IPS DF 4.7 (cell line): Measurements from ENCODE around the gene PXYLP1.

Source experiments
- DNase-seq: peaks from one replicate; pipeline ENCODE4 v3.0.0-alpha.2; 2013; ENCODE audit warnings: low spot score; ENCODE audit errors: extremely low read depth

The PXYLP1 gene

DNA sequence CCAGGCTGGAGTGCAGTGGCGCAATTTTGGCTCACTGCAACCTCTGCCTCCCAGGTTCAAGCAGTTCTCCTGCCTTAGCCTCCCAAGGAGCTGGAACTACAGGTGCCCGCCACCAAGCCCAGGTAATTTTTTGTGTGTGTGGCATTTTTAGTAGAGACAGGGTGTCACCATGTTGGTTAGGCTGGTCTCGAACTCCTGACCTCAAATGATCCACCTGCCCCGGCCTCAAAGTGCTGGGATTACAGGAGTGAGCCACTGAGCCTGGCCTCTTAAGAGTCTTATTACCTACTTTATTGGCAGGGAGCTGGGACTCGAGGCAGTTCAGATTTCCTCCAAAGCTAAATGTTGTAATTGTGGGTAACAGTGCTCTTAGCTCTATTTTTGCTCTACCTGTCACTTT is 16.4 kb downstream of the PXYLP1 start:
- no peak for DNase-seq

DNA sequence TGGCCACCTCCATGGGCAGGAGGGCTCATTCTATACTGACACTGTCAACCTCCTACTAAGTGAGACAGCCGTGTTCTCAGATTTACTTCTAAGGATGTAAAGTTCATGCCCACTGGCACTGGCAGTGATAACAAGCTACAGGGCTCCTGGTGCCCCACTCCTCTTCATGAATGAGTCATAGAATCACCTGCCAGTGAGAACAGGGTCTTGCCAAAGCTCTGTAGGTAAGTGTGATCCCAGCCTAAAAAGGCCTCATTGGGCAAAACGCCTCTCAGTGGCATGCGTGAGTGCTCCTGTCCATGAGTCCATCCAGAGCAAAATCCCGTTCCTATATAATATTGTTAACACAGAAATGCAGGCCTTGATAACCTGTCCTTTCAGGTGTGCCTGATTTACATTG is 17.4 kb downstream of the PXYLP1 start:
- DNase-seq: no peak

DNA sequence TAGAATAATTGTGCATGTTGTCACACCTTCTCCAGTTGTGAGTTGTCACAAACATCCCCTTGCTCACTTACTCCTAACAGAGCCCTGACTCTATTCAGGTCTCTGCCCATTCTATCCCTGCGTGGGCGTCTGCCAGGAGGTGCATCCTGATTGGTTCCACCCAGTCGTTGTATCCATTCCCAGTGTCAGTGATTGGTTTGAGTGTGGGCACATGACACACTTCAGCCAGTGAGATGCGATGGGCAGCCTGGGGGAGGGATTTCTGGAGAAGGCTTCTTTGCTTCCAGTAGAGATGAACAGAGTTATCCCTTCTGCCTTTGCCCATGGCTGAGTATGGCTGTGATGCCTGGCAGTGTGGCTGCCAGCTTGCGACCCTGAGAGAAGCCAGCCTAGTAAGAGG is 18.7 kb downstream of the PXYLP1 start:
- no peak for DNase-seq

DNA sequence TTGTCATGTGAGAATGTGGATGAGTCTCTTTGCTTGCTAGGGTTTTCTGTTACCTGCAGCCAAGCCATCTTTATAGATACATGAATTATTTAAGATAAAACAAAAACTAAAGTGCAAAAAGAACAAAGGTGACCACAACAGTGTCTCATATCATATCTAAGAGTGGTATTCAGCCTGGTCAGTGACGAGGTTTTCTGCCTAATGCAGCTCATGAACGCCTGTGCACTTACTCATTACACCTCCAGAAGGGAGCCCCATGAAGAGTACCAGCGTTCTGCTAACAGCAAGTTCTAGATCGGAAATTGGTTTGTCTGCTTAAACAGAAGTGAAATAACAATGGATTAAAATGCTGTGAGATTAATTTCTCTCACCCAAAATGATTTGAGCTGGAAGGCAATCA is 19.2 kb downstream of the PXYLP1 start:
- no peak for DNase-seq

DNA sequence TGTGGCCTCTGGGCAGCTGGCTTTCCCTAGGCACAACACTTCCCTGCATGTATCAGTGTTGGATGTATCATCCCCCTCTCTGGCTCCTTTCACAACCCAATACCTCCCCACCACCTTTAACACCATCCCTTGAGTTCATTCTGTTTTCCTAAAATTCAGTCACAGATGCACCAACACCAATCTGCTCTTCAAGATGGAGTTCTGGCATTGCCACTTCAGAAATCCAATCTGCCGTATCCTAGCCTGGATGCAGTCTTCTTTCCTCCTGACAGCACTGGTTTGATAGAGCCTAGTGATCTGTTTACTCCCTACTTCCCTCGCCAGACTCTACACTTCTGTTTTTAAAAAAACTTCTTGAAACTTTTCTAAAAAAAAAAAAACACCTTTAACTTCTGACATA is 21.7 kb downstream of the PXYLP1 start:
- no peak for DNase-seq

DNA sequence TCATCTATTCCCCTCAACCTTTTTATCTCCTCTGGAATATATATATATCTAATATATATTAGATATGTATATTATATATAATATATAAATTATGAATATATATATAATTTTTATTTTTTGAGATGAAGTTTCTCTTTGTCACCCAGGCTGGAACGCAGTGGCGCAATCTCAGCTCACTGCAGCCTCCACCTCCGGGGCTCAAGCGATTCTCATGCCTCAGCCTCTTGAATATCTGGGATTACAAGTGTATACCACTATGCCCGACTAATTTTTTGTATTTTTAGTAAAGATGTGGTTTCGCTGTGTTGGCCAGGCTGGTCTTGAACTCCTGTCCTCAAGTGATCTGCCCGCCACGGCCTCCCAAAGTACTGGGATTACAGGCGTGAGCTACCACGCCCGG is 22.2 kb downstream of the PXYLP1 start:
- DNase-seq: no peak

DNA sequence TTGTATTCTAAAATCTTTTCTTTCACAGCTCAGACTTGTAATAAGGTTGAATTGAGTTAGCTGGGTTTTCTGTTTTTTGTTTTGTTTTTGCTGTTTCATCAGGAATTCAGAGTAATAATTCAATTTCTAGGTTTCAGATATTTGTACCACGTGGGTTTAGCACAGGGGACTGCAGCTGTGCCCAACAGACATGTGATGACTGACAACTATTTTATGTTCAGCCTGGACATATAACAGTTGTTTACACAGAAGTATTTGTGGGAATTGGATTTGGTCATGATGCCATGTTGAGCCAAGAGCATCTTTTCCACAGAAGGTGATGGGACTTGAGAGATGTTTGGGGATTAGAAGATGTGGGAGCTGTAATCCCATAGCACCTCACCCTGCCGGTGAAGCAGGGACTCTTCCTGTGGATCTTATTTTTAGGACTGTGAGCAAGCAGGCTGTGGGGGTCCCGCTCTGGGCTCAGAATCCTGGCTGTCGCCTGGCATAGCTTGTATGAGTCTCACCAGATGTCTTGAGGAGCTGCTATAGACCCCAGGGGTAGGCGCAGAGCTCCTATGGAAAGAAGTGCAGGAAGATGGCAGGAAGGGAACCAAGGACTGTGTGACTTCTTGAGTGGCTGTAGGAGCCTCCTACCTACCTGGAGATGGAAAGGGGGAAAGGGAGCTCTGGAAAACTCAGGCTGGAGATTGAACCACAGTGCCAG is 23.7 kb downstream of the PXYLP1 start:
- DNase-seq: no peak

DNA sequence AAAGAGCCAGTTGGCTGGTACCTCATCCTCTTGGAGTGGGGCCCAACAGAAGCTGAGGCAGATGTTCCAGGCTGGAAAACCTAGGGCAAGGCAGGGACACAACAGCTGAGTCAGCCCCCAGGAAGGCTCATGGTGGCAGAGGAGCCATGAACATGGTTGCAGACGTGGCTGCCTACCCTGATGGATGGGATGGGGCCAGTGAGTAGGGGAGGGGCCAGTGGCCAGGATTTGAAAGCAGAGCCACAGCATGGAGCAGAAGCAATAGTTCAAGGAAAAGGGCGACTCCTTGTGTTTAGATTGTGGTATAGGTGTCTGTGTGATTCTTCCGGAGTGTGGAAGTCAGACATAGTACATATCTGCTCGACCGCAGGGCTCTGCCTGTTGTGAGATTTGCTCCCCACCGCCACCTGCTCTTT is 24.2 kb downstream of the PXYLP1 start:
- DNase-seq: no peak

DNA sequence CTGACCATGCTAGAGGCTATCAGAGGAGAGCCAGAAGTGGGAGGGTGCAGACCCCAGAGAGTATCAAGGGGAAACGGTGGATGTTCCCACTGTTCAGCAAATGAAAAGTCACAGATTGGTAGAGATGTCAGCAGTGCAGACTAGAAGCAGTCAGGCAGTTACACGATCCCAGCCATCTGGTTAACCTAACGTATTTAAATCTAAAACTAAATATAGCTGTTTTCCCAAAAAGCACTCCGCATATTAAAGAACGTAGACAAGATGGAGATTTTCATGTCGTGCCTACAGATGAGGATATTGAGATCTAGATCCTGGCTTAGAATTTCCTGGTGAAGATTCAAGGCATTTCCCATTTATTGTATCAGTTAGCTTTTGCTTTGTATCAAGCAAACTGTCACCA is 25.2 kb downstream of the PXYLP1 start:
- DNase-seq: no peak

DNA sequence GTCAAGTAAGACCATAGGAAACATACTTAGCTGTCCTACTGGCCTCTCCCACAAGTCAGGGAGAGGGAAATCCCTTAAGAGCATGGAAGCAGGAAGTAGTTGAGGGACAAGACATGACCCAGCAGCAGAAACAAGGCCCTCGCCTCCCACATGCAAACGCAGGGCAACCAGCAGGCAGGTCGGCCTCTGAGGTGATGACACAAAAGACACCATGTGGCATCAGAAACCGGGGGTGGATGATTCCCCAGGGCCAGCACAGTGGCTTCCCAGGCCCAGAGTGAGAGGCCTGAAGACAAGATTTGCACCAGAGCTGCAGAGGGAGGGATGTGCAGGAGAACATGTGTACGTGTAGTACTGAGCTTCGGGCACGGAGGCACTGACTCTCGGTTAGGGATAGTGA is 26.3 kb downstream of the PXYLP1 start:
- no peak for DNase-seq

DNA sequence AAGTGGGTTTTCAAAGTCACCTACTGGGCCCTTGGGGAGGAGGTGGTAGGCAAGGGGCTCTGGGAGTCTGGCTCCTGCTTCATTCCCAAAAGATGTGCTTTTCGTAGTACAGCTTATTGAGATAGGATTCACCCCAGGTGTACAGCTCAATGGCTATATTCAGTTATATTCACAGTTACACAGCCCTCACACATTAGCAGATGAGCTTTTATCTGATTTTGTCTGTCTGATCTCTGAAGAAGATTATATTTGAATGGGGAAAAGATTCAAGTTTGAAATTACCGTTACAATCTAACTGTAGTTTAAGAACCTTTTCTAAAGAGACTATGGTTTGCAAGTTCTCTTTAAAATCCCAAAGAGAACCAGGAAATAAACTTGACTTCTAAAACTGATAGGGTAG is 27.3 kb downstream of the PXYLP1 start:
- DNase-seq: no peak

DNA sequence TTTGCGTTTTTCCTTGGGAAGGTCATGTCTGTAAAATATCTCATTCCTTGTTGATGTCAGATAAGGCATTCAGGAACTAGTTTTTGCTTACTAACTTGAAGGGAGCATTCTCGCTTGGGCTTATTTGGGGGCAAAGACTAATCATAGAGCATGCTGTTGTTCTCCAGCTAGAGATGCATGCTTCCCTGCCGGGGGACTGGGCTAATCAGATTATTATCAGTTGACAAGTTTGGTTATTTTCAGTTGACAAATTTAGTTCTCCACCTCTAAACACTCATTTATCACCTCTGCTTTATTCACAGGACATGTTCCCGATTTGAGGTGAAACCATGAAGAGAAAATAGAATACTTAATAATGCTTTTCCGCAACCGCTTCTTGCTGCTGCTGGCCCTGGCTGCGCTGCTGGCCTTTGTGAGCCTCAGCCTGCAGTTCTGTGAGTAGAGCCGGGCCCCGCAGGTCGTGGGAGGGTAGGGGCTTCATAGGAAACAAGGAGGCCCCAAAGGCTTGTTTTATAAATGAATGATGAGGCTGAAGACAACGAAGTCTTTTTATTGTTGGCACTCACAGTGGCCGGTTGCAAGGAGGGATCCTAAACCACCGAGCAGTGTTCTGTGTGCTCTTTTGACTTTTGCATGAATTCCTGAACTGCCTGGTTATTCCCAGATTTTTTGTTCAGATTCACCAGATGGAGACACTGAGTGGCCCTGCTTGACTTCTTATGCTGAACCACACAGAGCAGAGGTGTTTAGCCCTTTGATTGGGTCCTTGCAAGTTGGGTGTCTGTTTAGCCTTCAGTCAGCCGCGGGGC is 28.4 kb downstream of the PXYLP1 start:
- DNase-seq: no peak

DNA sequence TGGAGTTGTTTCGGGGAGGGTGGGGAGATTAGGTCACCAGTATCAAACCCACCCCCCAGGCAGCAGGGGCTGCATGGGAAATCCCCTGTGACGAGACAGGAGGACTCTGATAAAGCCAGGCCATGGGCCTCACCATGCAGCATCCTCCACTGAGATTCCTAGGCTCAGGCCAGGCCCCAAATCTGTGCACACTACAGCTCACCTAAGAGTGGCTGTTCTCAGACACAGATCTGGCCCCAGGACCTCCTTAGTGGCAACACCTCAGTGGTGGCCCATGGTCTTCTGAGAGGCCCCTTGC is 29.0 kb downstream of the PXYLP1 start:
- DNase-seq: no peak

DNA sequence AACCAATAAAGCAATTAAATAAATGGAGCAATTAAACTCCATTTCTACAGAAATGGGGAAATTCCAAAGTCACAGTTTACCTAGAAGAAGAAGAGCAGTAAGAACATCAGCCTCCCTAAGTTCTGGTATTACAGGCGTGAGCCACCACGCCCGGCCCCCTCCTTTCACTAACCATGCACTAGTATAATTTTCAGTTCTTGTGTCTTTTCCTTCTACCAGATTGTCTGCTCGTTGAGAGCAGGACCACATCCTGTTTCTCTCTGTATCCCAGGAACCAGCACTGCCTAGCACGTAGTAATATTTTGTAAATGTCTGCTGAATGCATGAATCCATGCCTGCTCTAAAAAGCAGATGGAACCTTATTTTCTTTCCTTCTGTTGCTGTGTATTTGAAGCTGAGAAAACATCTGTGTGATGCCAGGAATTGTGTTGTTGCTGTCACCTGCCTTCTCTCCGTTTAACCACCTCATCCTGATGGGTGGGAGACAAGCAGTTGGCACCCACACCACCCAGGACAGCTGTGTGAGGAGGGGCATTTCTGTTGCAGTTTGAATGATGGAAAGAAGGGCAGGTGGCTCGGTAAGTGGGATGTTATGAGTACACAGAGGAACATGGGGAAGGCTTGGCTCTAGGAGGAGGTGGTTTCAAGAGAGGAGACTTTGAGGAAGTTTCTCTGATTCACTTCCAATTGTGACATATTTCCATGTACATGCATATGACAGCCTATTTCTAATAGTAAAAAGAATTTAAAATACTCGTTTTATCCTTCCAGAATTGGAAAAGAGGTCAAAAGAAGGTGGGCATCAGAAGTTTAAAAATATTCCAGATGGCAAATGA is 30.1 kb downstream of the PXYLP1 start:
- no peak for DNase-seq

DNA sequence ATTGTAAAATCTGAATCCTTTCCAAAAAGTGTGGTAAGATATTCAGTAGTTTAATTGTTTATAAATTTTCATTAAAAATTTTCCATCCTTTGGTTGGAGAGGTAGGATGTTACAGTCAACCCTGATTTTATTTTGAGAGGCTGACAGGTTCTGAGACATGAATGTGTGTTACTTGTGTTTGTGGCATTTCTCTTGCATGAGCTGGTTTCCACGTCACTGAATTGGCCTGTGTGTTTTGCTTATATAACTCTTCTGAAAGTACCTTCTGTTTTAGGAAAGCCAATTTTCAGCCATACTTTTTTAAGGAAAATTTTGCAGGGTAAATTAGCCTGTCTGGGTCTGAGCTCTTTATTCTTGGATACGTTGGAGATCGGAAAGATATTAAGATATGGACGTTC is 30.7 kb downstream of the PXYLP1 start:
- no peak for DNase-seq

DNA sequence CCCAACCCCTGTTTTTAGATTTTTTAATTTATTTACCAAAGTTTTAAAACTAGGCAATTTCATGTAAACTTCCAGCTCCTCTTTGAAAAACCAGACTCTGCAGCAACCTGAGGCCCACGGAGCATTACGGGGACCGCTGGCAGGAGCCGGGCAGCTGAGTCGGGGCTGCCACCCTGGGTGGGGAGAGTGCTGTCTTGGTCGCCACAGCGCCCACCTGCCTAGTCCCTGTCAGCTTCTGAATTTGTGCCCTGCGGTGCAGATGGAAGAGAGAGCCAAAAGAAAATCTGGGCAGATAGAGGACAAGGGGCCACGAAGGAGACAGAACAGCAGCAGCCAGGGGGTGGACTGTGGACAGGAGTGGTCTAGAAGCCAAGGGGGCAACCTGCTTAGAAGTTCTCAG is 34.6 kb downstream of the PXYLP1 start:
- DNase-seq: no peak

DNA sequence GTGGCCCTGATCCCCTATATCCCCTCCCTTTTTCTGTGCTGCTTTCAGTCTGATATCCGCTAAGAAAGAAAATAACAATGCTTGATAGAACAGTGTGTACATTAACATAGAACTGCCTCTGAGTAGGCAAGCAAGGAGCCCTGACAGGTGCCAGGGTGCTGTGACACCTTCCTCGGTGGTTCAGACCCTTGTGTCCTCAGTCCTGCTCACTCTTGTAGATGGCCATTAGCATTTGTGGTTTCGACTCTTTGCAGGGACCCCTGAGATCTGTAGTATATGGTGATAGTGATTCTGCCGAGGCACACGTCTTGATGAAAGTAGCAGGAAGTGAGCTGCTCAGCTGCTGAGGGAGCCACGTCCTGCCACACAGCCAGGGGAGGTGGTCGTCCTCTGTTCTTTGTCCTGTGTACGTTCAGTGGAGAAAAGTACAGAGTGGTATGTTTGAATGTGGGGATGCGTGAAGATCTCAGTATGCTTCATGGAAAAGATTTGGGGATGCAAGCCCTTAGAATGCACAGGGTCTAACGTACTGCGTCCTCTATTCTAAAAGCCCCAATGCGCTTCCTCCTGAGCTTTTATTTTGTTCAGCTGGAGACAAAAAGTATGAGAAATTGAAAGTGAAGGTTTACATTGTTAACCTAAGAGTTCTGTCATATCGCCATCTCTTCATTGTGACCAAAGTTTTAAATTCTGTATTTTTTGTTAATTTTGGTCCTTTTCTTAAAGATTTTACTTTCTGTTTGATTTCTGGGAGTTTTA is 35.4 kb downstream of the PXYLP1 start:
- no peak for DNase-seq

DNA sequence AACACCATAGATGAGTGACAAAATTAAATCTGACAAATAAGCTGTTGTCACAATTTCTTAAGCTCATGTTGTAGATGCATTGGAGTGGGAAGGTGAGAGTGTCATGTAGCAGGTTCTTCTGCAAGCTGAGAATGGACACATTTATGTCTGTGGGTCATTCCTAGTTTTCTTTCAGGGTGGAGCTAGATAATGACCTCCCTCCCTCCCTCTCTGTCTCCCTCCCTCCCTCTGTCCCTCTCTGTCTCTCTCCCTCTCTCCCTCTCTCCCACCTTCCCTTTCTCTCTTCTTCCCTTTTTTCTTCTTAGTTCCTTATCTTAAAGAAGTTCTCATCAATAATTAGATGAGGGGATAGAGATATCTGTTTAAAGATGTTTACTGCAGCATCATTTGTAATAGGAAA is 36.0 kb downstream of the PXYLP1 start:
- DNase-seq: no peak

DNA sequence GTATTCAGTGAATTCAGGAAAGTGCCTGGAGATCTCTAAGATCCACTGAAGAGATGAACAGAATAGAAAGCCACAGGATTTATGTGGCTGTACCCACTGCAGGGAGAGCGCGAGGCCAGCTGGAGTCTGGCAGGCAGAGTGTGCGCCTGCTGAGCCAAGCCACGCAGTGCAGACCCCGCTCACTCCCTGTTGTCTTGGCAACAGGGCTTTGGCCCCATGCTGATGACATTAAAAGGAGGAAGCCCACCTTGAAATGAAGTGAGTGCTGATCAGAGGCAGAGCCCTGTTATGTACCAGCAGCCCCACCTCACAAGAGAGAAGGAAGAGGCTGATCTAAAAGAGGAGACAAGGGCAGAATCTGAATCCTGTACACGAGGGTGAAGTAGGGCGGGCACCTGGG is 36.7 kb downstream of the PXYLP1 start:
- no peak for DNase-seq

DNA sequence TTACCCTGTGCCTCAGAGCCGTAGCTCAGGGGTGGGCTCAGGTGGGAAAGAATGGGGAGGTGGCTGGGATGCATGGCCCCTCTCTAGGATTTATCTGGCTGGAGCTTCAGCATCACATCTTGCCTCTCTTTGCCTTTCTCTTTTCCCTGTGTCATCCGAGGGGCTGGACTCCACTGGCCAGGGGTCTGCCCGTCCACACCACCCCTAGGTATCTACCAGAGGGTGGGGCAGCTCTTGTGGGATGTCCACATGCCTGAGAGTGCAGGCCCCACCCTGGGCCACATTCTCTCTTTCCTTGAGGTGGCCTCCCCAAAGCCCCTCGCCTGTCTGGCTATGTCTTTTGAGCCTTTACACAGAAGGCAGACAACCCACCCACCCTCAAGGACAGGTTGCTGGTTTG is 37.2 kb downstream of the PXYLP1 start:
- DNase-seq: no peak

DNA sequence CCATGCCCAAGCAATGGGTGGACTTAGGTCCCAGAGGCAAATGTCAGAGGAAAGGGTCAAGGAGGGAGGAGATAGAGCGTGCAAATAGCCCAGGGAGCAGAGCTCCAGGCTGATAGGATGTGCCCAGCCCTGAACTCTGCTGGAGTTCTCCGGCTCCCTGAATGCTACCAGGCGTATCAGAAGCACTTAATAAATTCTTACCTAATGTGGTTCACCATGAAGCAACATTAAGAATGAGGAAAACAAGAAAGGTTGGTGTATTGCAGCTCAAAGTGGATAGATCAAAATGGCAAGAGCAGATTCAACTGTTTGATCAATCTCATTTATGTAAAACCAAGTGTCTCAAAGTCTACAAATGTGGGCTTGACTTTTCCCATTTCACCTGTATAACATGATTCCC is 38.3 kb downstream of the PXYLP1 start:
- DNase-seq: no peak
